Motor neuron (in vitro differentiated cells): ENCODE measurements around the gene SLC28A3. TPM values are rescaled to one million over a fixed set of nuclear protein-coding genes. Genes with fewer than 3 reads are reported as not detected.
A peak's percentile ranks its signal among the peaks of the same experiment; 100 is the strongest.

ENCODE experiments used
- ATAC-seq, 8 experiments: fragments of 200-7000 bp; cut with Tn5 transposase; replicated peaks in 6 of 8; 2 replicates each; pipeline ENCODE4 v1.8.0; 2021; ENCODE audit warnings: mild to moderate bottlenecking in 8 of 8, moderate library complexity in 8 of 8
- H3K27ac ChIP-seq, 2 donors: fragments of 250-450 bp; sonication (Bioruptor Pico); 2 replicates each; pipeline ENCODE4 v1.9.0; 2021; ENCODE audit warnings: antibody characterized with exemption in 2 of 2, mild to moderate bottlenecking in 2 of 2, moderate library complexity in 1 of 2
- H3K4me1 ChIP-seq, 2 donors: fragments of 250-450 bp; sonication (Bioruptor Pico); replicated peaks in 1 of 2; 2 replicates each; pipeline ENCODE4 v1.6.1; 2021; ENCODE audit warnings: antibody characterized with exemption in 2 of 2, mild to moderate bottlenecking in 2 of 2, moderate library complexity in 1 of 2
- H3K4me3 ChIP-seq, 5 donors: fragments of 250-450 bp; sonication (Bioruptor Pico); 2 replicates each; pipeline ENCODE4 v1.9.0; 2021; ENCODE audit warnings: antibody characterized with exemption in 5 of 5, mild to moderate bottlenecking in 5 of 5, moderate library complexity in 4 of 5
- WGBS, 10 experiments: fragments of 450-650 bp; shearing (Covaris generic); methylation state at CpG; one replicate each; pipeline ENCODE4 v1.0.0; 2022; 5-methylcytosine and 5-hydroxymethylcytosine counted together
- in situ Hi-C, 9 experiments: fragments of 400-800 bp; cut with MboI; loops; one replicate each; pipeline ENCODE4 v1.15.0; 2021; ENCODE audit warnings: low sequenced_read_pairs in 9 of 9, low pct_unique_long_range_greater_than_20kb in 2 of 9; ENCODE audit not compliant: unreplicated experiment in 9 of 9
- total RNA-seq, 8 experiments: library from RNA; unstranded; fragments of 300-600 nt; gene quantifications; 2 replicates each; pipeline versions ENCODE4 v1.2.3 to v1.2.4, GENCODE V29; 2022

The SLC28A3 gene
- total RNA-seq, 8 experiments from 2014 or later = 0.04 to 0.31 (median 0.09) TPM; not detected in 3

DNA sequence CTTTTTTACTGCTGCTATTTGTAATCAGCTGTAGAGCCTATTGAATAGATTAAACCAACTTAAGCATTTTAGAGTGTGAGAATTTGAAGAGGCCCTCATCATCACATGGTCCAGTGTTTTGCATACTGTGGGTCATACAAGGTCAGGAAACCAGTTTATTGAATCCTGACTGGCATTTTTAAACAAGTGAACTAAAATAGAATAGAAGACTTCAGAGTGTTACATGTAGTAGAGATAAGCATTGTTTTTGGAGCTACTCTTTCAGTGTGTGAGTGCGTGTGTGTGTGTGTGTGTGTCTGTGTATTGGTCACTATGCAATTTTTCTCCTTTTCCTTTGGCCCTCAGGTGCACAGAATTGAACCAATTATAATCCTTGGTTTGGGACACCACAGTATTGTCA is 114.4 kb downstream of the SLC28A3 start:
- 33 to 100% (median 80%) methylated on average over 1 of the region's 1 CpG; no CpG with 5 or more reads in 4 of the 10 experiments for WGBS, 10 experiments
- Histone ChIP-seq H3K4me3 (no peak overlapping the region), H3K4me1 (peaks cover 4 to 14% of the 10 kb centered on the region in 2 donors), H3K27ac (no peak overlapping the region)
- in situ Hi-C loops = no loop called here
- peak in 2 of 8 experiments; percentile 47 to 53 for ATAC-seq
